ENCODE data around the gene CNTN5.

Gene CNTN5

DNA sequence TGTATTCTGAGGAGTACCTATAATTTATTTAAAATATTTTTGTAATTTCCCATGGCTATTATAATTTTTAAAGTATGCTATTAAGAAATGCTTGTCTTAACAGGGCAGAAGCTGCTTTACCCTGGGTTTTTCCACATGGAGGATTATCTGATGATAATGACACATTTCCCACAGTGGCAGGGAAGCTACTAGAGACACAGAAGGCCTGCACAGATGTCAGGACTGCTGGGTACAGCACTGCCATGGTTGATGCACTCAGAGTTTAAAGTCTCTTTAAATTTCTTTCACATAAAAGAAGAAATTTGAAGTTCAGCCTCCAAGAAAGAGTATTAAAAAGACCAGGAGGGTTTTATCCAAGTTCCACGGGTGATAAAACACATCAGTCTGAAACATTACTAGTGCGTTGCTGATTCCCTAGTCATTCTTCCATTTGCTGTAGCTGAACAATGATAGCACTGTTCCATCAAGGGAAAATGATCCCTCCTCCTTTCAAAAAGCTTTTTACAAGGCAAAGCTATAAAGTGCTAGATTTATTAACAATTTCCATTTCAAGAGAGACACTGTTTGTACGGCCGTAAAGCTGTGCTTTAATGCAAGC, 363.0 kb downstream of the CNTN5 start:
- no peak for DNase-seq (ENCODE audit: low spot score)

GRCh38 chr11:99391245-99391644, 370.5 kb downstream of the CNTN5 start:
- DNase-seq (ENCODE audit: low spot score): no peak

- DNase-seq (ENCODE audit: low spot score): no peak
These were observed 385.6 kb downstream of the CNTN5 start for GRCh38 chr11:99406345-99406744.

DNA sequence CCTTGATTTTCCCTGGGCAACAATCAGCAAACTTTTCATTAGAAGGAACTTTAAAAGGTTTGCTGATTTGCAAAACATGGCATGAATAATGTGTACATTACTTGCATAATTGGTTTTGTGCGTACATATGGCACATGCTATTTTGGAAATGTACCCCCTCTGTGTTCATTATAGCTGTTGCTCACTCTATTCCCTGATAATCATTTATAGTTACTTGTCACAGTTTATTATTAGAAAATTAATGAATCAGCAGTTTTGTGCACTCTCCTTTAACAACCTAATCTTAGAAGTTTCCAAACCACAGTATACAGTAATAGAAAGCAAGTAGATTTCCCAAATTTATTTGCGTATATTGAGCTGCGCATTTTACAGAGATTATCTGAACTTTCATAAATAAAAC, 389.9 kb downstream of the CNTN5 start:
- DNase-seq (ENCODE audit: low spot score): no peak

- no peak for DNase-seq (ENCODE audit: low spot score)
These were observed 398.4 kb downstream of the CNTN5 start for GRCh38 chr11:99418927-99419720.

DNA sequence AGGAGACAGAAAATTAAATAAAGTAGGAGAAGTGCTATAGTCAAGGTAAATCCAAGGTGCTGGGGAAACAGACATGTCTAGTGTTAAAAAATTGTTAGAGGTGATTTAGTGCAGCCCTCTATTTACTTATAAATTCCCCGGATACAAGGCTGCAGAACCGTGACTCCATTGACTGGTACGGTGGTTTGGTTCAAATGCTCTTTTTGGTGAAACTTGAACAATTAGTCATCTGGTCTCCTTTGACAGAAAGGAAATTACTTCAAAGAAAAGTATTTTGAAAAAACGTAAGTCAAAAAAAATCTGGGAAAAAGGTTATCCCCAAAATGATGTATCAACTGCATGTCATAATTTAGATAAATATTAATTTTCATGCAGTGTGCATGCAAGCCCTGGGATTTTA, 399.2 kb downstream of the CNTN5 start:
- DNase-seq (ENCODE audit: low spot score): no peak

- DNase-seq (ENCODE audit: low spot score): peak; percentile 16
These were observed 402.1 kb downstream of the CNTN5 start for GRCh38 chr11:99422581-99423427.

GRCh38 chr11:99423428-99423983, 402.8 kb downstream of the CNTN5 start:
- DNase-seq (ENCODE audit: low spot score): no peak

DNA sequence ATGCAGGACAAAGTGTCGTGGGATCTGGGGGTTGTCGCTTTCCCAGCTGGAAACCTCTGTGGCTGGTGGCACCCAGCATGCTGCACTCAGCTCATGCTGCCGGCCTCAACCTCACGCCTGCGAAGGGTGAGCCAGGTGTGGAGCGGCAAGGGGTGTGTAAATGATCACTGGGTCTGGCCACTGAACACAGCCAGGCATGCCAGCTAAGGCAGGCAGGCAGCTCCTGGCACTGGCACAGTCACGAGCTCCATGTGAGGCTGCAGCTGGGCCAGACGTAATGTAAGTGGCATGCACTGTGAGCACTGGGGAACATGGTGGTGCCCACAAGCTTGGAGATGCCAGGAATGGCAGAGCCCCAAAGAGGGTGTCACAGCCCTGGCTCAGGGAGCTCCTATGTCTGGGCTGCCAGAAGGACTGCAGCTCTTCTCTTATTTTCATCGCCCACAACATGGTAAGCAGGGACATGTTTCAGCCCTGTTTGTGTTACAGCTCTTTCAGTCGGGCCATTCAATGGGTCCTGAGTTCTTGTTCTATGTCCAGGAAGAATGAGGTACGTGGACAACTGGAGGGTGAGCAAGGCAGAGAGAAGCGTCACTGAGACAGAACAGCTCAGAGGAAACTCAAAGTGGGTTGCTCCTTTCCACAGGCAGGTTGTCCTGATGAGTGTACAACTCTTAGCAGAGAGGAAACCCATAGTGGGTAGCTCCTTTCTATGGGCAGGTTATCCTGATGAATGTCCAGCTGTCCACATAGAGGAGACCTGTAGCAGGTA, 403.8 kb downstream of the CNTN5 start:
- no peak for DNase-seq (ENCODE audit: low spot score)

GRCh38 chr11:99425596-99425995, 404.8 kb downstream of the CNTN5 start:
- DNase-seq (ENCODE audit: low spot score): no peak

- DNase-seq (ENCODE audit: low spot score): no peak
These were observed 411.9 kb downstream of the CNTN5 start for GRCh38 chr11:99432677-99433076.

DNA sequence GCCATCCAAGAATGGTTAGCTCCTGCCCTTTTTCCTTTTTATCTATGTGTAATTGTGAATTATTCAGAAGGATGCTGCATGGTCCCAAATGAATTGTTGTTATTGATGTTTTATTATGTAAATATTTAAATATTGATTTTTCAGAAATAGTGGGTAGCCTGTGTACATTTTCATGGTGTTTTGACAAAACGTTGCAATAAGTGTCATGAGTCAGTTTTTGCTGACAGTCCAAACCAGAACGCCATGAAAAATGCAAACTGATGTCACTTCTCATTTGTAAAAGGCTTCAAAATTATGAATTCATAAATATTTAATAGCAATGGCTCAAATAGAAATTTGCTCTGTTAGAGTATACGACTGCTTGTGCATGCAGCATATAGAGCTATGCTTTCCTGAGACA, 422.5 kb downstream of the CNTN5 start:
- DNase-seq (ENCODE audit: low spot score): no peak

DNA sequence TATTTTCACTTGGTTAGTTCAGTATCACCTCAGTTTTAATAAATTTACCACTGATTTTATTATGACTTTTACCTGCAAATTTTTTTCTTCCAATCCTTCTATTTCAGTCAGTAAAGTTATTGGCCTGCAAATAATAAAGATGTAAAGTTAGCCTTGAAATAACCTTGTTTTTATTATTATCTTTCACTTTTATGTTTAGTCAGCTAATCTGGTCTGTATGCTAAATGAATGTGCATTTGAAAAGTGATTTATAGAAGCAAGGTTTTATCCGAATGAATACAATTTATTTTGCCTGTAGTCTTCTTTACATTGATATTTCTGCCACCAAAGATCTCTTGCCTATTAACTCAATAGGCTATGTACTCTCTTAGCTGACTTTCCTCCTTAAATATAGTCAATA, 425.7 kb downstream of the CNTN5 start:
- no peak for DNase-seq (ENCODE audit: low spot score)

DNA sequence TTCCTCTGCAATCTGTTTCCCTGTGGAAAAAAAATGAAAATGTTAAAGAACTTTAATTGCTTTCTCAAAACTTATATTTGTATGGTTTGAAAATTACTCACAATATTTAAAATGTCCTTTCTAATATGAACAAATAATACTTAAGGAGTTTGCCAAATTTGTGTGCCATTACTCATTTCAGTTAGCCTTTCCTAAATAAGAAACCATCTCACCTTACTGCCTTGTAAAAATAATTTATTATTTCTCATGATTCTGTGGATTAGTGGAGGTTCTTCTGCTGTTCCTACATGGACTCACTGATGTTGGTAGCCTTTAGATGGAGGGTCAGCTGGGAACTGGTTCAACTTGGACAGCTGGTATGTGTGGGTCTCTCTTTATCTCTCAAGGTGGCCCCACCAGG, 428.6 kb downstream of the CNTN5 start:
- DNase-seq (ENCODE audit: low spot score): no peak

DNA sequence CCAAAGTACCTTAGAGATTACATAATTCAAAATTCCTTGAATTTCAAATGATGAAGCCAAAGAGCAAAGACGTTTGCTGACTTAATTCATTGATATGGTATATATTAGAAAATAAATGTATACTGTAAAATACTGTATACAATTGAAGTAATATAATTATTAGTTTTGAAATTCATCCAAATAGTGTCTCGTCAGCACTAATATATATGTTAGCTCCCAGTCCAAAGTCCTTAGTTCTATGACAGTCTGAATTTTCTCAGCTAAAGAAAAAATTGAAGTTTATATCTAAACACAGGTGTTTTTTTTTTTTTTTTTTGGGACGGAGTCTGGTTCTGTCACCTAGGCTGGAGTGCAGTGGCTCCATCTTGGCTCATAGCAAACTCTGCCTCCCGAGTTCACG, 431.3 kb downstream of the CNTN5 start:
- DNase-seq (ENCODE audit: low spot score): no peak

GRCh38 chr11:99461913-99462312, 441.2 kb downstream of the CNTN5 start:
- no peak for DNase-seq (ENCODE audit: low spot score)

DNA sequence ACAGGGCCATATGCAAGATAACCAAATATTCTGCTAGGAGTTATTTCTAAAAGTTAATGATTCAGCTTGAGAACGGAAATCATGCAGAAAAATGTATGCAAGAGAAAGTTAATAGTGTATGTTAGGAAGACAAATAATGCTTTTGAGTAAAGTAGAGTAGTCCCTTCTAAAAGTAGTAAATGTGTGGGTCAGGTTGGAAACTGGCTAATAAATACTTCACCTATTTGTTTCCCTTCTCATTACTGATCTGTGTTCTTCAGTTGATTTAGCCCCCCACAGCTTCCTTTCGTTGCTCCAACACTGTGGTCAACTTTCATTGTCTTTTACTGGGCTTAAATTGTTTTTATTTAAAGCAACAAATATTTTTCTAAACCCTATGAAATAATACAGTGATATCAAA, 444.2 kb downstream of the CNTN5 start:
- no peak for DNase-seq (ENCODE audit: low spot score)

DNA sequence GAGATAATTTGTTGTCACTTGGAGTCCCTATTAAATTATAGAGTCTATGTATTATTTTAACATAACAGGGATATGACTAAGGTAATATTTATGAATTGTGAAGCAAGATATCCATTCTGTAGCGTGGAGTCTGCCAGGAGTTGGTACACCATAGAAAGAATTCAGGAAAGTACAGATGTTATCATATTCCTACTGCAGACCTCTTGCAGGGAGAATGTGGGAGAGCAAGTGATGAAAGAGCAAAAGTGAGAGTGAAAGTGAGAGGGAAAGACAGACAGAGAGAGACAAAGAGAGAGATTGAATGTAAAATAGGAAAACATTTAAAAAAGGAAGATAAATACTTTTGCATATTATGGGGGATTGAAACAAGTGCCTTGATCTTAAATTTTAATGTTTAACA, 468.8 kb downstream of the CNTN5 start:
- DNase-seq (ENCODE audit: low spot score): peak; percentile 28

DNA sequence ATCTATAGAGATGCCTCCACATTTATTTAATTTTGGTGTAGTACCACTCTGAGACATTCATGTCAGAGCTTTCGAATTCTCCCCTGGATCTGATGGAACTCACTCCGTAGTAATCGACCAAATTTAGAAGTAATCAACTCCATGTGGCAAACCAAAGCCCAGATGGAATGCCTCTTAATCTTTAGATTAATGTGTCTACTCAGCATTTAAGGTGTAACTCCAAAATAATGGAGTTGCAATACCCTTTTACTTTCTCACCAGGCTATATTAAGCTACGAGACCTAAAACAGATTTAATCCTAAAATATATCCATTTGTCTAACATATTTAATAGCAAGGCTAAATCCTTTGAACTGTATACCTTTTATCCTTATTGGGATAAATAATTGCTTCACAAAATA, 473.3 kb downstream of the CNTN5 start:
- DNase-seq (ENCODE audit: low spot score): no peak

- no peak for DNase-seq (ENCODE audit: low spot score)
These were observed 480.9 kb downstream of the CNTN5 start for GRCh38 chr11:99501655-99502054.

- DNase-seq (ENCODE audit: low spot score): peak; percentile 70
These were observed 484.6 kb downstream of the CNTN5 start for GRCh38 chr11:99505316-99505715.

DNA sequence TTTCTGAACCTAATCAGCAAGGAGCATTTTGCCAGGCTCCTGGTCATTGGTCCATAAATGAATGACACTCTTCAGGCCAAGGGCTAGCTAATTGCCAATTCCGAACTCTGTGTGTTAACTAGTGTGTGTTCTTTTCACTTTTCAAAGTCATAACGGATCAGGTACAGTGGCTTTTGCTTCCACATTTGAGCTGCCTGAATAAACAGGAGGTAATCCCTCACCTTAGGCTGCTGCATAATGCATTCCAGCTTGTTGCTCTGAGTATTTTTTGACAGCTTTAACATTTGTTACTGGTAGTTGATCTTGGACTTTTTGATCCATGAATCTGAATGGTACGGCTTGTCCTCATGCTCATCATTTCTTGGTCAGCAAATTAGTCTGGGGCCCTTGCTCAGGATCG, 485.1 kb downstream of the CNTN5 start:
- DNase-seq (ENCODE audit: low spot score): no peak
